ENCODE data around the gene ATL1. TPM values are rescaled to one million over a fixed set of nuclear protein-coding genes. Genes with fewer than 3 reads are reported as not detected.
A peak's percentile ranks its signal among the peaks of the same experiment; 100 is the strongest.

Gene ATL1
- total RNA-seq, 2 experiments from 2014 or later, result 0.82 to 1.6 TPM

- ChIA-PET POLR2A (interaction anchor here (1.0 to 2.0 kb wide), 3 partner anchors 14 to 19 kb away, joined by 3 to 6 read pairs (median 4); no protein-coding TSS in a partner anchor), CTCF (ENCODE audit: unreplicated experiment) (no interaction called here)
- DNase-seq (ENCODE audit: low spot score), result no peak
- no peaks in the 10 kb centered on the region for H3K36me3 ChIP-seq (ENCODE audit: insufficient read depth, low read length)
- H3K4me2 ChIP-seq (ENCODE audit: low read length), result no peak overlapping the region
- no peak overlapping the region for H2AFZ ChIP-seq (ENCODE audit: low read length)
- H3K4me3 ChIP-seq (ENCODE audit: low read depth, low read length, poor library complexity, severe bottlenecking), result no peak overlapping the region
- BruUV-seq (replicated peaks), result no TSS peak
- intact Hi-C loops (cut with micrococcal nuclease; ENCODE audit: unreplicated experiment), result loop anchor here (5.0 kb wide), 1 partner anchor 161 kb away; no protein-coding TSS in a partner anchor
- H3K4me1 ChIP-seq (ENCODE audit: insufficient read depth, low read length, poor library complexity, severe bottlenecking), result no peaks in the 10 kb centered on the region
- H3K9me2 ChIP-seq (ENCODE audit: insufficient read depth, low read length), result no peaks in the 10 kb centered on the region
- no peaks in the 10 kb centered on the region; the same call in 1 of the 2 replicates for H4K20me1 ChIP-seq (ENCODE audit: insufficient read depth, low read length)
- no peak overlapping the region for H3K27ac ChIP-seq (ENCODE audit: low read depth, low read length, poor library complexity, severe bottlenecking)
- H3K9me3 ChIP-seq (ENCODE audit: low read length), result no peaks in the 10 kb centered on the region
- H3K79me2 ChIP-seq (ENCODE audit: insufficient read depth, low read depth, low read length), result no peaks in the 10 kb centered on the region
- TF ChIP-seq EZH2phosphoT487 (IDR thresholded peaks at IDR 0.05; ENCODE audit: borderline replicate concordance, low read depth, low read length) (no peak), CTCF (conservative IDR thresholded peaks at IDR 0.05; ENCODE audit: low read length) (no peak)
These were observed 56.3 kb downstream of the ATL1 start for GRCh38 chr14:50616275-50616674.

- H3K4me2 ChIP-seq (ENCODE audit: low read length), result no peak overlapping the region
- no peak for TF ChIP-seq EZH2phosphoT487 (IDR thresholded peaks at IDR 0.05; ENCODE audit: borderline replicate concordance, low read depth, low read length)
- TF ChIP-seq CTCF (conservative IDR thresholded peaks at IDR 0.05; ENCODE audit: low read length), result peak; percentile 84
- H3K4me1 ChIP-seq (ENCODE audit: insufficient read depth, low read length, poor library complexity, severe bottlenecking), result no peaks in the 10 kb centered on the region
- H3K9me3 ChIP-seq (ENCODE audit: low read length), result no peaks in the 10 kb centered on the region
- peak; percentile 53 for DNase-seq (ENCODE audit: low spot score)
- POLR2A ChIA-PET, result interaction anchor here (0.8 kb wide), 1 partner anchor 66 kb away, joined by 3 read pairs; no protein-coding TSS in a partner anchor
- no peaks in the 10 kb centered on the region for H3K36me3 ChIP-seq (ENCODE audit: insufficient read depth, low read length)
- intact Hi-C loops (cut with micrococcal nuclease; ENCODE audit: unreplicated experiment), result loop anchor here (1.0 to 5.0 kb wide), 3 partner anchors 95 to 241 kb away; no protein-coding TSS in a partner anchor
- no peaks in the 10 kb centered on the region for H3K9me2 ChIP-seq (ENCODE audit: insufficient read depth, low read length)
- no peak overlapping the region for H3K27ac ChIP-seq (ENCODE audit: low read depth, low read length, poor library complexity, severe bottlenecking)
- no peak overlapping the region for H3K4me3 ChIP-seq (ENCODE audit: low read depth, low read length, poor library complexity, severe bottlenecking)
- no peak overlapping the region for H2AFZ ChIP-seq (ENCODE audit: low read length)
- no peaks in the 10 kb centered on the region; the same call in 1 of the 2 replicates for H4K20me1 ChIP-seq (ENCODE audit: insufficient read depth, low read length)
- CTCF ChIA-PET (ENCODE audit: unreplicated experiment), result interaction anchor here (1.0 to 1.1 kb wide), 2 partner anchors 80 to 154 kb away, joined by 3 to 4 read pairs; no protein-coding TSS in a partner anchor
- BruUV-seq (replicated peaks), result no TSS peak
- no peaks in the 10 kb centered on the region for H3K79me2 ChIP-seq (ENCODE audit: insufficient read depth, low read depth, low read length)
These were observed 59.7 kb downstream of the ATL1 start for GRCh38 chr14:50619569-50620141.

GRCh38 chr14:50620341-50620740 is 60.4 kb downstream of the ATL1 start:
- no peak overlapping the region for H2AFZ ChIP-seq (ENCODE audit: low read length)
- no peak for DNase-seq (ENCODE audit: low spot score)
- no peak overlapping the region for H3K27ac ChIP-seq (ENCODE audit: low read depth, low read length, poor library complexity, severe bottlenecking)
- BruUV-seq (replicated peaks), result no TSS peak
- H3K9me3 ChIP-seq (ENCODE audit: low read length), result no peaks in the 10 kb centered on the region
- intact Hi-C loops (cut with micrococcal nuclease; ENCODE audit: unreplicated experiment), result no loop called here
- TF ChIP-seq EZH2phosphoT487 (IDR thresholded peaks at IDR 0.05; ENCODE audit: borderline replicate concordance, low read depth, low read length), result no peak
- TF ChIP-seq CTCF (conservative IDR thresholded peaks at IDR 0.05; ENCODE audit: low read length), result no peak
- no peak overlapping the region for H3K4me3 ChIP-seq (ENCODE audit: low read depth, low read length, poor library complexity, severe bottlenecking)
- no peaks in the 10 kb centered on the region; the same call in 1 of the 2 replicates for H4K20me1 ChIP-seq (ENCODE audit: insufficient read depth, low read length)
- H3K79me2 ChIP-seq (ENCODE audit: insufficient read depth, low read depth, low read length), result no peaks in the 10 kb centered on the region
- POLR2A ChIA-PET, result no interaction called here
- H3K9me2 ChIP-seq (ENCODE audit: insufficient read depth, low read length), result no peaks in the 10 kb centered on the region
- H3K4me1 ChIP-seq (ENCODE audit: insufficient read depth, low read length, poor library complexity, severe bottlenecking), result no peaks in the 10 kb centered on the region
- H3K36me3 ChIP-seq (ENCODE audit: insufficient read depth, low read length), result no peaks in the 10 kb centered on the region
- H3K4me2 ChIP-seq (ENCODE audit: low read length), result no peak overlapping the region
- CTCF ChIA-PET (ENCODE audit: unreplicated experiment), result interaction anchor here (1.1 kb wide), 1 partner anchor 80 kb away, joined by 3 read pairs; no protein-coding TSS in a partner anchor

Measured in OCI-LY7 (cell line).